Body of pancreas (tissue), 4 donors: ENCODE measurements around the gene DDX5. TPM values are rescaled to one million over a fixed set of nuclear protein-coding genes. Genes with fewer than 3 reads are reported as not detected.

Experiments
- ATAC-seq: fragments of 150-250 bp; one replicate; pipeline ENCODE4 v1.9.1; 2016
- DNase-seq, 4 donors: peaks; one replicate each; pipeline ENCODE4 v3.0.0-alpha.2; 2019
- H3K27ac ChIP-seq, 4 donors: fragments of 200-600 bp; sonication (generic); 1 replicate in 3 of 4; 2 replicates in 1 of 4; pipeline versions ENCODE4 v1.5.1 to v1.6.1; 2016 to 2019; ENCODE audit warnings: mild to moderate bottlenecking in 1 of 4, mixed read lengths in 1 of 4, moderate library complexity in 1 of 4
- H3K27me3 ChIP-seq, 2 donors: fragments of 200-600 bp; sonication (generic); one replicate each; pipeline ENCODE4 v1.6.0; 2016; ENCODE audit warnings: mild to moderate bottlenecking in 1 of 2
- H3K36me3 ChIP-seq, 2 donors: fragments of 200-600 bp; sonication (generic); replicated peaks in 1 of 2; 2 replicates each; pipeline ENCODE4 v1.5.1; 2016; ENCODE audit warnings: low read depth in 2 of 2; ENCODE audit not compliant: insufficient read depth in 1 of 2
- H3K4me1 ChIP-seq: fragments of 200-600 bp; sonication (generic); one replicate; pipeline ENCODE4 v1.6.0; 2016
- H3K4me3 ChIP-seq, 2 donors: fragments of 200-600 bp; sonication (generic); 1 replicate in 1 of 2; 2 replicates in 1 of 2; pipeline ENCODE4 v1.5.1; 2016 to 2019
- H3K9me3 ChIP-seq, 3 donors: fragments of 200-600 bp; sonication (generic); 1 replicate in 2 of 3; 2 replicates in 1 of 3; pipeline ENCODE4 v1.5.1; 2016
- POLR2A ChIP-seq, 3 donors: fragments of 450-650 bp; IDR thresholded peaks; one replicate each; pipeline ENCODE4 v1.6.1; 2016; ENCODE audit warnings: antibody characterized with exemption in 3 of 3, mild to moderate bottlenecking in 2 of 3
- WGBS, 2 donors: methylation state at CpG; one replicate each; pipeline ENCODE4 v1.1.5; 2017; 5-methylcytosine and 5-hydroxymethylcytosine counted together
- intact Hi-C: fragments of 100-400 bp; cut with DNase I; formaldehyde crosslinking; loops from one replicate; pipeline ENCODE4 v1.15.1; 2023
- total RNA-seq, 2 donors: library from RNA; depleted of rRNA; stranded (reverse); fragments of >200 nt; gene quantifications; one replicate each; pipeline ENCODE4 v1.1.0, GENCODE V29; 2016
- TF ChIP-seq, protein P1 (sequence below), 7 experiments: fragments of 450-650 bp in 4 of 7; fragments of 200-600 bp in 3 of 7; sonication (generic) in 3 of 7; IDR thresholded peaks; one replicate each; pipeline ENCODE4 v1.5.1; 2016 to 2019; ENCODE audit warnings: antibody characterized with exemption in 7 of 7

Gene DDX5
- total RNA-seq, 2 donors from 2014 or later: 487 to 513 TPM

DNA sequence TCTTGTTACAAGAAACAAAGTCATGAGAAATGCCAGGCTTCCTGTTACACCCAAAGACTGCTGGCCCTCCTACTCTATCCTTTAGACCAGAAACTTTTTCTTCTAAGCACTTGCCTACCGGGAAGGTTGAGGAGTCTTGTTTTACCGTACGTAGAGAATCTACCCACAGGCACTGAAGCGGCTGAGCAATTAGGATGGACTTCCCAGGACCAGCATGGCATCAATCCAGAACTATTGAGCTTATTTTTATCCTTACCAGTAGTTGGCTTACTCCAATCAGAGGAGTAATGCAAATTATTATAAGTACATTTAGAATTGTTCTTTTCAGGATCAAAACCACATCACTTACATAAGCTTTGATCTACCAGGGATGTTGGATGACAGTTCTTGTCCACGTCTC, 26.3 kb upstream of the DDX5 start:
- no peaks in the 10 kb centered on the region for H3K9me3 ChIP-seq
- DNase-seq: no peak
- 85 to 92% methylated on average over 5 of the region's 5 CpGs for WGBS, 2 donors
- no peaks in the 10 kb centered on the region for H3K4me1 ChIP-seq
- intact Hi-C loops: no loop called here
- H3K36me3 ChIP-seq: peaks cover 0 to 62% of the 10 kb centered on the region in 2 donors
- no peak overlapping the region for H3K27ac ChIP-seq
- no peak for ATAC-seq
- H3K27me3 ChIP-seq: no peaks in the 10 kb centered on the region
- TF ChIP-seq POLR2A (IDR thresholded peaks at IDR 0.05): no peak
- TF ChIP-seq, protein P1, sequence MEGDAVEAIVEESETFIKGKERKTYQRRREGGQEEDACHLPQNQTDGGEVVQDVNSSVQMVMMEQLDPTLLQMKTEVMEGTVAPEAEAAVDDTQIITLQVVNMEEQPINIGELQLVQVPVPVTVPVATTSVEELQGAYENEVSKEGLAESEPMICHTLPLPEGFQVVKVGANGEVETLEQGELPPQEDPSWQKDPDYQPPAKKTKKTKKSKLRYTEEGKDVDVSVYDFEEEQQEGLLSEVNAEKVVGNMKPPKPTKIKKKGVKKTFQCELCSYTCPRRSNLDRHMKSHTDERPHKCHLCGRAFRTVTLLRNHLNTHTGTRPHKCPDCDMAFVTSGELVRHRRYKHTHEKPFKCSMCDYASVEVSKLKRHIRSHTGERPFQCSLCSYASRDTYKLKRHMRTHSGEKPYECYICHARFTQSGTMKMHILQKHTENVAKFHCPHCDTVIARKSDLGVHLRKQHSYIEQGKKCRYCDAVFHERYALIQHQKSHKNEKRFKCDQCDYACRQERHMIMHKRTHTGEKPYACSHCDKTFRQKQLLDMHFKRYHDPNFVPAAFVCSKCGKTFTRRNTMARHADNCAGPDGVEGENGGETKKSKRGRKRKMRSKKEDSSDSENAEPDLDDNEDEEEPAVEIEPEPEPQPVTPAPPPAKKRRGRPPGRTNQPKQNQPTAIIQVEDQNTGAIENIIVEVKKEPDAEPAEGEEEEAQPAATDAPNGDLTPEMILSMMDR (IDR thresholded peaks at IDR 0.05): no peak
- H3K4me3 ChIP-seq: no peak overlapping the region

DNA sequence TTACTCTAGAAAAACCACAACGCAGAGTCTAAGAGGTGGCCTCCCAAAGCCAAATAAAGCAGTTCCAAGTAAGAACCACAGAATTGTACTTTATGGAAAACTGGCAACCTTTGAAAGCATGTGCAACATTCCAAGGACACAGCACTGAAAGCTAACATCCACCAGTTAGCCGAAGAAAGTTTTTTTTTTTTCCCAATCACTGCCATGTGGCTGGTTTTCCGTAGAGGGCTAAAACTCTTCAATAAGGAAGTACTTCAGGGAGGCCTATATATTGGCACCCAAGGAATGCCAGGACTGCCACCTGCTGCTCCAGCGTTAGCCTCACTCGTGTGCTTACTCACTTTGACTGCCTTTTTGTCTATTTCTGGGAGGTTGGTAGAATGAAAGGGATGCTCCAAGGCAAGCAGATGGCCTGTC, 25.9 kb upstream of the DDX5 start:
- H3K4me3 ChIP-seq: no peak overlapping the region
- H3K27me3 ChIP-seq: no peaks in the 10 kb centered on the region
- 29 to 31% methylated on average over 5 of the region's 5 CpGs for WGBS, 2 donors
- no peak overlapping the region for H3K27ac ChIP-seq
- H3K4me1 ChIP-seq: no peaks in the 10 kb centered on the region
- no peaks in the 10 kb centered on the region for H3K9me3 ChIP-seq
- intact Hi-C loops: no loop called here
- ATAC-seq (no peak), DNase-seq (no peak)
- H3K36me3 ChIP-seq: peaks cover 0 to 62% of the 10 kb centered on the region in 2 donors
- TF ChIP-seq POLR2A (IDR thresholded peaks at IDR 0.05): no peak
- TF ChIP-seq, protein P1 (IDR thresholded peaks at IDR 0.05): no peak

DNA sequence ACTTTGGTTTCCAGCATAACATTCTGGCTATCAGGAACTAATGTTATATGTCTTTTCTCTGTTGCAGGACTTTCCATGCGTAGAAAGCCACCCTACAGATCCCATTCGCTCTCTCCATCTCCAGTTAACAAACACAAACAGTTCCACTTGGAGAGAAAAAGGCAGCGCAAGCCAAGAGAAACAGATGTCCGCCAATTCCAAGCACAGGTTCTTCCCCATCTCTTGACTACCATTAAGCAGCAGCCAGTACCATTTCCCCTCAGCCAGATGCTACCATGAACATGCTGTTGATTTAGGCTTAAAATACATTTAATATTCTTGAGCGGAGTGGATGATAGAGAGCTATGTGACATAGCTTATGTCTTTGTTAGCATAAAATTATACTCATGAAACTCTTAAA, 23.1 kb upstream of the DDX5 start:
- no peak overlapping the region for H3K4me3 ChIP-seq
- WGBS, 2 donors: 95 to 97% methylated on average over 5 of the region's 5 CpGs
- ATAC-seq (no peak), DNase-seq (no peak)
- peaks cover 0 to 54% of the 10 kb centered on the region in 2 donors for H3K36me3 ChIP-seq
- H3K4me1 ChIP-seq: no peaks in the 10 kb centered on the region
- no peak overlapping the region for H3K27ac ChIP-seq
- TF ChIP-seq, protein P1 (IDR thresholded peaks at IDR 0.05): no peak
- TF ChIP-seq POLR2A (IDR thresholded peaks at IDR 0.05): no peak
- H3K9me3 ChIP-seq: no peaks in the 10 kb centered on the region
- intact Hi-C loops: no loop called here
- no peaks in the 10 kb centered on the region for H3K27me3 ChIP-seq

DNA sequence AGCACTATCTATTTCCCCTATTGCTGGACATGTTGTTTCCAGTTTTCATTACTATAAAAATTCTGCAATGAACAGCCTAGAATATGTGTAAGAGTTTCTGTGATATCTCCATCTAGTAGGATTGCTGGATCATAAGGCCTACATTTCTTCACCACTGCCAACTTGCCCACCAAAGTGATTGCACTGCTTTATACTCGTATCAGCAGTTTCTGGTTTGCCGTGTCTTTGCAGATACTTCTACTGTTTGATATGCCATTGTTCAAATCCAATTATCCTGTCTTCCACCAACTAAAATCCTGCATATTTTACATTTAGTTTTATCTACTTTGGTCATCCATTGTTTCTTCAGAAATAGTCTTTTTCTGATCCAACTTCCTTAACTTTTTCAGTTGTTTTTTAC, 21.8 kb upstream of the DDX5 start:
- WGBS, 2 donors: 89 to 91% methylated on average over 2 of the region's 2 CpGs
- Histone ChIP-seq H3K27me3 (no peaks in the 10 kb centered on the region), H3K36me3 (peaks cover 0 to 56% of the 10 kb centered on the region in 2 donors), H3K9me3 (no peaks in the 10 kb centered on the region), H3K4me3 (no peak overlapping the region), H3K27ac (no peak overlapping the region), H3K4me1 (no peaks in the 10 kb centered on the region)
- intact Hi-C loops: no loop called here
- no peak for TF ChIP-seq POLR2A (IDR thresholded peaks at IDR 0.05)
- TF ChIP-seq, protein P1 (IDR thresholded peaks at IDR 0.05): no peak
- no peak for DNase-seq
- no peak for ATAC-seq

DNA sequence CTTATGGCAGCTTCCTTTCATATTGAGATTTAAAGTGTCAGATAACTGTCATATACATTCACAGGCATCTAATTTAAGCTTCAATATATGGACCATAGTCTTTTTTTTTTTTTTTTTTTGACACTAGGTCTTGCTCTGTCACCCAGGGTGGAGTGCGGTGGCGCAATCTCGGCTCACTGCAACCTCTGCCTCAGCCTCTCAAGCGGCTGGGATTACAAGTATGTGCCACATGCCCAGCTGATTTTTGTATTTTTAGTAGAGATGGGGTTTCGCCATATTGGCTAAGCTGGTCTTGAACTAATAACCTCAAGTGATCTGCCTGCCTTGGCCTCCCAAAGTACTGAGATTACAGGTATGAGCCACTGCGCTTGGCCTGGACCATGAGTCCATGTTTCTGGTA, 14.3 kb upstream of the DDX5 start:
- intact Hi-C loops: no loop called here
- WGBS, 2 donors: 89 to 91% methylated on average over 6 of the region's 6 CpGs
- Histone ChIP-seq H3K36me3 (peaks cover 0 to 28% of the 10 kb centered on the region in 2 donors), H3K9me3 (no peaks in the 10 kb centered on the region), H3K4me3 (no peak overlapping the region), H3K27ac (no peak overlapping the region), H3K27me3 (no peaks in the 10 kb centered on the region), H3K4me1 (no peaks in the 10 kb centered on the region)
- TF ChIP-seq POLR2A (IDR thresholded peaks at IDR 0.05): no peak
- TF ChIP-seq, protein P1 (IDR thresholded peaks at IDR 0.05): no peak
- ATAC-seq (no peak), DNase-seq (no peak)
